GM23248 (cell line): Measurements from ENCODE around the gene RAB6B. TPM values are rescaled to one million over a fixed set of nuclear protein-coding genes. Genes with fewer than 3 reads are reported as not detected.
"Not testable (repeated sequence)": the region's sequence is repeated elsewhere in the genome, so short reads cannot be mapped to it uniquely, and the experiment has no call there.

Source experiments
- DNase-seq: peaks from one replicate; pipeline ENCODE4 v3.0.0-alpha.2; 2015
- H2AFZ ChIP-seq: fragments of 200-600 bp; sonication (generic); 2 replicates; pipeline ENCODE4 v1.6.1; 2016; ENCODE audit warnings: antibody characterized with exemption
- H3F3A ChIP-seq: fragments of 200-600 bp; sonication (generic); 2 replicates; pipeline ENCODE4 v1.6.1; 2016; ENCODE audit warnings: mild to moderate bottlenecking, antibody characterized with exemption, mixed run types; ENCODE audit not compliant: insufficient read depth
- H3K27ac ChIP-seq: fragments of 200-600 bp; sonication (generic); 2 replicates; pipeline ENCODE4 v1.5.1; 2016; ENCODE audit warnings: mild to moderate bottlenecking
- H3K27me3 ChIP-seq: fragments of 200-600 bp; sonication (generic); replicated peaks from 2 replicates; pipeline ENCODE4 v1.6.1; 2016; ENCODE audit warnings: mild to moderate bottlenecking; ENCODE audit not compliant: insufficient read depth
- H3K36me3 ChIP-seq: fragments of 200-600 bp; sonication (generic); 2 replicates; pipeline ENCODE4 v1.6.1; 2016; ENCODE audit warnings: low read depth, mild to moderate bottlenecking
- H3K4me1 ChIP-seq: fragments of 200-600 bp; sonication (generic); 2 replicates; pipeline ENCODE4 v1.6.1; 2016; ENCODE audit warnings: mild to moderate bottlenecking; ENCODE audit not compliant: insufficient read depth
- H3K4me2 ChIP-seq: fragments of 200-600 bp; sonication (generic); one replicate; pipeline ENCODE4 v1.6.1; 2016; ENCODE audit warnings: mild to moderate bottlenecking; ENCODE audit not compliant: unreplicated experiment
- H3K4me3 ChIP-seq: fragments of 200-600 bp; sonication (generic); 2 replicates; pipeline ENCODE4 v1.5.1; 2016; ENCODE audit warnings: mild to moderate bottlenecking
- H3K79me2 ChIP-seq: fragments of 200-600 bp; sonication (generic); 2 replicates; pipeline ENCODE4 v1.6.1; 2016; ENCODE audit warnings: mild to moderate bottlenecking; ENCODE audit not compliant: insufficient read depth
- H3K9ac ChIP-seq: fragments of 200-600 bp; sonication (generic); 2 replicates; pipeline ENCODE4 v1.6.1; 2016; ENCODE audit warnings: mild to moderate bottlenecking
- H3K9me2 ChIP-seq: fragments of 200-600 bp; sonication (generic); 2 replicates; pipeline ENCODE4 v1.6.1; 2016; ENCODE audit warnings: mixed run types, mild to moderate bottlenecking, moderate library complexity; ENCODE audit not compliant: insufficient read depth
- H3K9me3 ChIP-seq: fragments of 200-600 bp; sonication (generic); one replicate; pipeline ENCODE4 v1.6.1; 2017; ENCODE audit warnings: low read depth
- H4K20me1 ChIP-seq: fragments of 200-600 bp; sonication (generic); 2 replicates; pipeline ENCODE4 v1.6.0; 2016; ENCODE audit not compliant: insufficient read depth
- EZH2 ChIP-seq: fragments of 200-600 bp; sonication (generic); IDR thresholded peaks from 2 replicates; pipeline ENCODE4 v1.6.1; 2018; ENCODE audit warnings: antibody characterized with exemption, mild to moderate bottlenecking; ENCODE audit not compliant: insufficient read depth, poor library complexity, severe bottlenecking
- EZH2phosphoT487 ChIP-seq: fragments of 200-600 bp; sonication (generic); IDR thresholded peaks from 2 replicates; pipeline ENCODE4 v1.6.1; 2018; ENCODE audit warnings: antibody characterized with exemption, moderate library complexity, mild to moderate bottlenecking, low read depth; ENCODE audit not compliant: insufficient read depth
- WGBS, 2 experiments: methylation state at CpG; one replicate each; pipeline ENCODE4 v1.1.6; 2015 to 2017; ENCODE audit warnings: low lambda C conversion rate in 2 of 2, low coverage in 1 of 2; ENCODE audit errors: missing lambda C conversion rate in 2 of 2; 5-methylcytosine and 5-hydroxymethylcytosine counted together
- in situ Hi-C: fragments of 300-500 bp; cut with MboI; formaldehyde crosslinking; loops from 2 replicates; pipeline ENCODE4 v1.15.0; 2020
- polyA plus RNA-seq: library from polyadenylated mRNA; unstranded; fragments of >200 nt; fragmentation: Nextera tagmentation; extraction: Ambion mirVana; gene quantifications from 2 replicates; pipeline ENCODE4 v1.2.1, GENCODE V29; 2016
- total RNA-seq: library from RNA; depleted of rRNA; stranded (reverse); fragments of >200 nt; shearing (Covaris generic); gene quantifications from 2 replicates; pipeline ENCODE4 v1.2.3, GENCODE V29; 2014

RAB6B gene
- total and polyA plus RNA-seq, 2 experiments from 2014 or later, result 0.59 to 0.76 TPM

GRCh38 chr3:133788024-133788423 lies 107.7 kb downstream of the RAB6B start:
- Histone ChIP-seq H3K4me3 (no peak overlapping the region), H3K79me2 (no peaks in the 10 kb centered on the region), H3K9ac (no peak overlapping the region), H3K36me3 (no peaks in the 10 kb centered on the region), H3K4me1 (no peaks in the 10 kb centered on the region), H3F3A (no peaks in the 10 kb centered on the region), H3K27ac (no peak overlapping the region), H2AFZ (no peak overlapping the region), H3K4me2 (no peak overlapping the region), H3K27me3 (no peaks in the 10 kb centered on the region; the same call in 1 of the 2 replicates), H3K9me3 (no peaks in the 10 kb centered on the region), H3K9me2 (no peaks in the 10 kb centered on the region), H4K20me1 (no peaks in the 10 kb centered on the region)
- TF ChIP-seq EZH2phosphoT487 (no peak), EZH2 (no peak)
- in situ Hi-C loops, result no loop called here
- DNase-seq, result no peak
- WGBS, 2 experiments, result 6 to 11% methylated on average over 2 of the region's 2 CpGs

- Histone ChIP-seq H3F3A (no peaks in the 10 kb centered on the region), H3K4me1 (no peaks in the 10 kb centered on the region), H3K9ac (no peak overlapping the region), H3K4me3 (no peak overlapping the region), H3K27ac (no peak overlapping the region), H3K9me2 (no peaks in the 10 kb centered on the region), H4K20me1 (no peaks in the 10 kb centered on the region), H3K79me2 (no peaks in the 10 kb centered on the region), H2AFZ (no peak overlapping the region), H3K9me3 (no peaks in the 10 kb centered on the region), H3K27me3 (no peaks in the 10 kb centered on the region), H3K4me2 (no peak overlapping the region), H3K36me3 (no peaks in the 10 kb centered on the region)
- TF ChIP-seq EZH2, result no peak
- TF ChIP-seq EZH2phosphoT487, result no peak
- DNase-seq, result no peak
- WGBS, 2 experiments, result 54 to 59% methylated on average over 32 of the region's 32 CpGs
- in situ Hi-C loops, result no loop called here
Observed at GRCh38 chr3:133783762-133784161, 111.9 kb downstream of the RAB6B start.

- H3K36me3 ChIP-seq, result no peaks in the 10 kb centered on the region
- no peak overlapping the region for H3K9ac ChIP-seq
- in situ Hi-C loops, result no loop called here
- no peaks in the 10 kb centered on the region for H3K79me2 ChIP-seq
- H2AFZ ChIP-seq, result no peak overlapping the region
- H3K9me3 ChIP-seq, result no peaks in the 10 kb centered on the region
- H3K27ac ChIP-seq, result no peak overlapping the region
- H3F3A ChIP-seq, result no peaks in the 10 kb centered on the region
- H3K4me2 ChIP-seq, result no peak overlapping the region
- no peaks in the 10 kb centered on the region for H3K4me1 ChIP-seq
- TF ChIP-seq EZH2 (no peak), EZH2phosphoT487 (no peak)
- WGBS, 2 experiments, result 44 to 68% methylated on average over 2 of the region's 2 CpGs
- H4K20me1 ChIP-seq, result no peaks in the 10 kb centered on the region
- no peak for DNase-seq
- no peaks in the 10 kb centered on the region for H3K9me2 ChIP-seq
- no peaks in the 10 kb centered on the region for H3K27me3 ChIP-seq
- no peak overlapping the region for H3K4me3 ChIP-seq
Observed at GRCh38 chr3:133782454-133782853, 113.2 kb downstream of the RAB6B start.

- Histone ChIP-seq H3K4me1 (no peaks in the 10 kb centered on the region), H3K36me3 (no peaks in the 10 kb centered on the region), H3K27ac (no peak overlapping the region), H3F3A (no peaks in the 10 kb centered on the region), H3K27me3 (no peaks in the 10 kb centered on the region), H3K4me2 (no peak overlapping the region), H3K9me3 (no peaks in the 10 kb centered on the region), H3K79me2 (no peaks in the 10 kb centered on the region), H2AFZ (no peak overlapping the region), H3K9ac (no peak overlapping the region), H3K9me2 (no peaks in the 10 kb centered on the region), H3K4me3 (no peak overlapping the region), H4K20me1 (no peaks in the 10 kb centered on the region)
- no peak for DNase-seq
- no peak for TF ChIP-seq EZH2phosphoT487
- TF ChIP-seq EZH2, result no peak
- in situ Hi-C loops, result no loop called here
Observed at GRCh38 chr3:133781570-133781969, 114.1 kb downstream of the RAB6B start.

GRCh38 chr3:133780756-133781155 lies 114.9 kb downstream of the RAB6B start:
- DNase-seq, H4K20me1 ChIP-seq, H3K4me2 ChIP-seq, H3K9ac ChIP-seq, in situ Hi-C loops, H3K27ac ChIP-seq, H3K9me3 ChIP-seq, H3K4me1 ChIP-seq, H3K4me3 ChIP-seq, H3K27me3 ChIP-seq, H3K36me3 ChIP-seq, H3F3A ChIP-seq, H2AFZ ChIP-seq, H3K9me2 ChIP-seq, H3K79me2 ChIP-seq: not testable (repeated sequence)
- 41 to 49% methylated on average over 6 of the region's 6 CpGs for WGBS, 2 experiments
